HCT116 (cell line): ENCODE data around the gene RAD21L1. TPM values are rescaled to one million over a fixed set of nuclear protein-coding genes. Genes with fewer than 3 reads are reported as not detected.

ENCODE experiments used
- ATAC-seq: fragments of 200-7000 bp; cut with Tn5 transposase; 2 replicates; pipeline ENCODE4 v1.9.1; 2020; ENCODE audit warnings: mild to moderate bottlenecking, moderate library complexity
- BruUV-seq: library from RNA; stranded (reverse); fragments of 400-500 nt; replicated peaks from 2 replicates; lab custom pipeline; 2021; lab: Mats Ljungman, UMichigan
- CTCF ChIA-PET: fragments of 300-600 bp; sonication (Branson Sonifier 250); formaldehyde crosslinking; loops from one replicate; lab custom pipeline; 2021; ENCODE audit warnings: antibody characterized with exemption; lab: Charles Lee
- POLR2A ChIA-PET: fragments of 300-600, 350-600 bp; sonication (Branson Sonifier 250); formaldehyde crosslinking; loops from one replicate; lab custom pipeline; 2021; ENCODE audit warnings: antibody characterized with exemption; lab: Charles Lee
- RAD21 ChIA-PET, 2 experiments: fragments of 300-600 bp; sonication (Branson Sonifier 250); formaldehyde crosslinking; loops; one replicate each; lab custom pipeline; 2023; ENCODE audit warnings: low total read pairs in 2 of 2; ENCODE audit not compliant: uncharacterized antibody in 2 of 2, unreplicated experiment in 2 of 2, low non-redundant PET in 1 of 2; lab: Charles Lee
- DNase-seq: peaks from one replicate; pipeline ENCODE4 v3.0.0-alpha.2; 2010; ENCODE audit warnings: low read depth, low spot score
- H2AFZ ChIP-seq: fragments of 200-600 bp; shearing (Covaris generic), sonication (generic); 2 replicates; pipeline ENCODE4 v1.6.1; 2017; ENCODE audit warnings: low read depth, mixed run types, mixed read lengths, antibody characterized with exemption, low read length; ENCODE audit not compliant: poor library complexity, severe bottlenecking
- H3K27ac ChIP-seq: 2 replicates; pipeline ENCODE4 v1.5.1; 2012; ENCODE audit warnings: low read depth, low read length
- H3K27me3 ChIP-seq: fragments of 200-600 bp; sonication (generic); 2 replicates; pipeline ENCODE4 v1.6.1; 2016; ENCODE audit warnings: mixed run types, low read length, mixed read lengths; ENCODE audit not compliant: insufficient read depth
- H3K36me3 ChIP-seq, 2 experiments: fragments of 200-500 bp in 1 of 2; fragments of 200-600 bp in 1 of 2; sonication (Bioruptor generic) in 1 of 2; sonication (generic) in 1 of 2; 2 replicates each; pipeline versions ENCODE4 v1.5.1 to v1.6.1; 2014 to 2016; ENCODE audit warnings: low read length in 2 of 2, inconsistent platforms in 1 of 2, mixed read lengths in 1 of 2, mixed run types in 1 of 2; ENCODE audit not compliant: insufficient read depth in 2 of 2, control insufficient read depth in 1 of 2
- H3K4me1 ChIP-seq, 2 experiments: fragments of 200-600 bp in 1 of 2; sonication (generic) in 1 of 2; 2 replicates each; pipeline versions ENCODE4 v1.5.1 to v1.6.1; 2012 to 2017; ENCODE audit warnings: low read length in 2 of 2, inconsistent platforms in 1 of 2, mild to moderate bottlenecking in 1 of 2, mixed read lengths in 1 of 2, mixed run types in 1 of 2, moderate library complexity in 1 of 2; ENCODE audit not compliant: insufficient read depth in 2 of 2, control insufficient read depth in 1 of 2
- H3K4me2 ChIP-seq: fragments of 200-600 bp; sonication (generic); 2 replicates; pipeline ENCODE4 v1.6.1; 2017; ENCODE audit warnings: mixed run types, low read length, mixed read lengths
- H3K4me3 ChIP-seq, 2 experiments: fragments of 200-600 bp in 1 of 2; sonication (generic) in 1 of 2; replicated peaks in 1 of 2; 2 replicates each; pipeline ENCODE4 v1.5.1; 2011 to 2016; ENCODE audit warnings: low read length in 2 of 2, control low read depth in 1 of 2, low read depth in 1 of 2, mild to moderate bottlenecking in 1 of 2, mixed read lengths in 1 of 2, mixed run types in 1 of 2
- H3K79me2 ChIP-seq: fragments of 200-600 bp; sonication (generic); 2 replicates; pipeline ENCODE4 v1.6.1; 2017; ENCODE audit warnings: mild to moderate bottlenecking, mixed run types, low read length, moderate library complexity, mixed read lengths; ENCODE audit not compliant: insufficient read depth
- H3K9ac ChIP-seq: fragments of 200-600 bp; sonication (generic); 2 replicates; pipeline ENCODE4 v1.6.1; 2016; ENCODE audit warnings: low read length, mixed read lengths
- H3K9me2 ChIP-seq: fragments of 200-600 bp; sonication (generic), shearing (Covaris generic); 2 replicates; pipeline ENCODE4 v1.6.1; 2017; ENCODE audit warnings: mixed run types, mild to moderate bottlenecking, moderate library complexity; ENCODE audit not compliant: insufficient read depth
- H3K9me3 ChIP-seq, 2 experiments: fragments of 200-500 bp in 1 of 2; fragments of 200-600 bp in 1 of 2; sonication (Bioruptor generic) in 1 of 2; sonication (generic) in 1 of 2; 2 replicates each; pipeline ENCODE4 v1.6.1; 2014 to 2017; ENCODE audit warnings: low read length in 2 of 2, mixed read lengths in 2 of 2, inconsistent platforms in 1 of 2, low read depth in 1 of 2, mild to moderate bottlenecking in 1 of 2, mixed run types in 1 of 2, moderate library complexity in 1 of 2; ENCODE audit not compliant: control insufficient read depth in 1 of 2, insufficient read depth in 1 of 2
- H4K20me1 ChIP-seq: fragments of 200-600 bp; sonication (generic), shearing (Covaris generic); 2 replicates; pipeline ENCODE4 v1.6.1; 2017; ENCODE audit warnings: mixed run types, mild to moderate bottlenecking, moderate library complexity; ENCODE audit not compliant: insufficient read depth
- ATF3 ChIP-seq: IDR thresholded peaks from 2 replicates; pipeline ENCODE4 v1.6.1; 2012
- CBX3 ChIP-seq: IDR thresholded peaks from 2 replicates; pipeline ENCODE4 v1.6.1; 2012; ENCODE audit warnings: low read depth
- CEBPB ChIP-seq: IDR thresholded peaks from 2 replicates; pipeline ENCODE4 v1.6.1; 2012; ENCODE audit warnings: low read depth
- EGR1 ChIP-seq: IDR thresholded peaks from 2 replicates; pipeline ENCODE4 v1.6.1; 2012; ENCODE audit warnings: low read depth
- EZH2phosphoT487 ChIP-seq: fragments of 200-600 bp; IDR thresholded peaks from 2 replicates; pipeline ENCODE4 v1.6.1; 2018; ENCODE audit warnings: antibody characterized with exemption, borderline replicate concordance
- FOSL1 ChIP-seq: IDR thresholded peaks from 2 replicates; pipeline ENCODE4 v1.6.1; 2012; ENCODE audit warnings: low read depth
- JUND ChIP-seq: IDR thresholded peaks from 2 replicates; pipeline ENCODE4 v1.6.1; 2012
- POLR2A ChIP-seq: IDR thresholded peaks from 2 replicates; pipeline ENCODE4 v1.7.0; 2011; ENCODE audit warnings: borderline replicate concordance; ENCODE audit not compliant: insufficient read depth, insufficient read length; ENCODE audit errors: extremely low read depth
- RAD21 ChIP-seq: IDR thresholded peaks from 2 replicates; pipeline ENCODE4 v1.6.1; 2012; ENCODE audit warnings: low read depth, mild to moderate bottlenecking
- SIN3A ChIP-seq: IDR thresholded peaks from 2 replicates; pipeline ENCODE4 v1.6.1; 2012; ENCODE audit warnings: low read depth
- SRF ChIP-seq: IDR thresholded peaks from 2 replicates; pipeline ENCODE4 v1.6.1; 2012; ENCODE audit warnings: low read depth
- TCF7L2 ChIP-seq: IDR thresholded peaks from 2 replicates; pipeline ENCODE4 v1.7.0; 2011; ENCODE audit warnings: borderline replicate concordance, inconsistent platforms; ENCODE audit not compliant: insufficient read depth, insufficient read length; ENCODE audit errors: extremely low read depth
- ZFX ChIP-seq: fragments of 450-650 bp; IDR thresholded peaks from 2 replicates; pipeline ENCODE4 v1.6.1; 2017
- ZNF274 ChIP-seq: fragments of 200-500 bp; sonication (Bioruptor generic); IDR thresholded peaks from 2 replicates; pipeline ENCODE4 v1.6.1; 2014; ENCODE audit warnings: mild to moderate bottlenecking, low read depth, low read length, inconsistent platforms
- intact Hi-C: fragments of 100-400 bp; cut with micrococcal nuclease; formaldehyde crosslinking; loops from 2 replicates; pipeline ENCODE4 v1.10.0; 2022
- total RNA-seq: library from RNA; stranded (reverse); gene quantifications from one replicate; pipeline ENCODE4 v1.2.1, GENCODE V29; 2021; ENCODE audit not compliant: unreplicated experiment
- TF ChIP-seq, protein P1 (sequence below), 3 experiments: fragments of 200-600 bp in 1 of 3; sonication (generic) in 1 of 3; IDR thresholded peaks in 2 of 3; conservative IDR thresholded peaks in 1 of 3; 2 replicates each; pipeline ENCODE4 v1.5.1; 2012 to 2017; ENCODE audit warnings: low read depth in 2 of 3, low read length in 2 of 3, antibody characterized with exemption in 1 of 3, borderline replicate concordance in 1 of 3, control low read depth in 1 of 3, mild to moderate bottlenecking in 1 of 3, mixed read lengths in 1 of 3, mixed run types in 1 of 3, moderate library complexity in 1 of 3; ENCODE audit not compliant: insufficient read depth in 1 of 3

The RAD21L1 gene
- total RNA-seq, 1 experiment from 2014 or later = 0.17 TPM

DNA sequence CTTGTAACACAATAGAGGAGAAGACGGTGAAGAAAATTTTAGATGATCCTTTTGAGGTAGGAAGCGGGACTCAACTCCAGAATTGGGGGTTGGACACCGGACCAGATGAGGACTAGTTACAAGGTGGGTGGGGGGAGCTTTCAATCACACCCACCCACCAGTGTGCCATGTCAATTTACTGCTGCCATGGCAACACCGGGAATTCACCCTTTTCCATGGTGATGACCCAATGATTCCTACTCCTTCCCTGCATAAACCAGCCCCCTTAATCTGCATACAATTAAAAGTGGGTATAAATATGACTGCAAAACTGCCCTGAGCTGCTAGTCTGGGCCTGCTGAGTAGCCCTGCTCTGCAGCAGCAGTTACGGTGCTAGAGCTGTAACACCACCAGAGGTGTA, 14.7 kb downstream of the RAD21L1 start:
- H3K27me3 ChIP-seq = no peaks in the 10 kb centered on the region
- RAD21 ChIA-PET = no interaction called here
- ATAC-seq (no peak), DNase-seq (no peak)
- TF ChIP-seq ZNF274 (no peak), POLR2A (no peak), EGR1 (no peak), EZH2phosphoT487 (no peak), CEBPB (no peak), TCF7L2 (no peak), SRF (no peak), SIN3A (no peak), ATF3 (no peak), JUND (no peak), RAD21 (no peak), FOSL1 (no peak), ZFX (no peak), CBX3 (no peak)
- TF ChIP-seq, protein P1, sequence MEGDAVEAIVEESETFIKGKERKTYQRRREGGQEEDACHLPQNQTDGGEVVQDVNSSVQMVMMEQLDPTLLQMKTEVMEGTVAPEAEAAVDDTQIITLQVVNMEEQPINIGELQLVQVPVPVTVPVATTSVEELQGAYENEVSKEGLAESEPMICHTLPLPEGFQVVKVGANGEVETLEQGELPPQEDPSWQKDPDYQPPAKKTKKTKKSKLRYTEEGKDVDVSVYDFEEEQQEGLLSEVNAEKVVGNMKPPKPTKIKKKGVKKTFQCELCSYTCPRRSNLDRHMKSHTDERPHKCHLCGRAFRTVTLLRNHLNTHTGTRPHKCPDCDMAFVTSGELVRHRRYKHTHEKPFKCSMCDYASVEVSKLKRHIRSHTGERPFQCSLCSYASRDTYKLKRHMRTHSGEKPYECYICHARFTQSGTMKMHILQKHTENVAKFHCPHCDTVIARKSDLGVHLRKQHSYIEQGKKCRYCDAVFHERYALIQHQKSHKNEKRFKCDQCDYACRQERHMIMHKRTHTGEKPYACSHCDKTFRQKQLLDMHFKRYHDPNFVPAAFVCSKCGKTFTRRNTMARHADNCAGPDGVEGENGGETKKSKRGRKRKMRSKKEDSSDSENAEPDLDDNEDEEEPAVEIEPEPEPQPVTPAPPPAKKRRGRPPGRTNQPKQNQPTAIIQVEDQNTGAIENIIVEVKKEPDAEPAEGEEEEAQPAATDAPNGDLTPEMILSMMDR (IDR thresholded peaks at IDR 0.05 in 2 of 3, conservative IDR thresholded peaks at IDR 0.05 in 1 of 3; ENCODE audit: borderline replicate concordance in 1 of 3, insufficient read depth in 1 of 3, low read depth in 2 of 3, low read length in 2 of 3) = no peak
- no peaks in the 10 kb centered on the region for H3K36me3 ChIP-seq
- POLR2A ChIA-PET = no interaction called here
- no peaks in the 10 kb centered on the region for H3K4me1 ChIP-seq
- intact Hi-C loops = no loop called here
- H3K4me3 ChIP-seq = no peak overlapping the region
- H2AFZ ChIP-seq = no peak overlapping the region
- no peak overlapping the region for H3K4me2 ChIP-seq
- no peaks in the 10 kb centered on the region for H4K20me1 ChIP-seq
- no peak overlapping the region for H3K27ac ChIP-seq
- BruUV-seq = no TSS peak
- H3K9ac ChIP-seq = no peak overlapping the region
- H3K9me2 ChIP-seq = no peaks in the 10 kb centered on the region
- H3K79me2 ChIP-seq = no peaks in the 10 kb centered on the region
- no peaks in the 10 kb centered on the region for H3K9me3 ChIP-seq
- CTCF ChIA-PET = no interaction called here
